ENCODE results near the gene SOS1. TPM values are rescaled to one million over a fixed set of nuclear protein-coding genes. Genes with fewer than 3 reads are reported as not detected.

Gene SOS1
- total and polyA plus RNA-seq, 2 donors (not counting 1 experiment from before 2014, with no cell fraction given) = 24.9 to 27.6 TPM

DNA sequence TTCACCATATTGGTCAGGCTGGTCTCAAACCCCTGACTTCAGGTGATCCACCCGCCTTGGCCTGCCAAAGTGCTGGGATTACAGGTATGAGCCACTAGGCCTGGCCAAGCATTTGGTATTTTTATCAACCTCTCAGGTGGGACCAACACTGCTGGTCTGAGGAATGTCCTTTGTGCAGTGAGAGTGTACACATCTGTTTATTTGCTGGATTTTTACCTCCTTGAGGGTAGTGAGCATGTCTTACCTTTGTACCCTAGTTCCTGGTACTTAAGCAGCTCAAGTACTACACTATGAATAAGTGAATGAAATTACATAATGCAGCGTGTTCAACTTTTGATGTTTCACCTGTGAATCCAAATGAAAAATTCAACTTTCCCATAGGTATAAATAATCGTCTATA lies 29.8 kb downstream of the SOS1 start:
- H3K79me2 ChIP-seq (ENCODE audit: control insufficient read depth, insufficient read depth, low read length) = peaks cover 11% of the 10 kb centered on the region
- H3K4me1 ChIP-seq (ENCODE audit: control insufficient read depth, extremely low read depth, insufficient read depth, low read length) = no peaks in the 10 kb centered on the region
- H3K9me3 ChIP-seq (ENCODE audit: control insufficient read depth, insufficient read depth, low read depth, low read length) = no peaks in the 10 kb centered on the region
- TF ChIP-seq CTCF (conservative IDR thresholded peaks at IDR 0.05 in 1 of 2, IDR thresholded peaks at IDR 0.05 in 1 of 2; ENCODE audit: low read depth in 1 of 2, low read length in 2 of 2) (no peak), EZH2 (IDR thresholded peaks at IDR 0.05; ENCODE audit: low read length, missing control alignments) (no peak)
- H3K4me3 ChIP-seq (replicated peaks in 1 of 4; ENCODE audit: control extremely low read depth in 1 of 4, insufficient read depth in 1 of 4, low read depth in 3 of 4, low read length in 4 of 4) = no peak overlapping the region
- no peaks in the 10 kb centered on the region for H4K20me1 ChIP-seq (ENCODE audit: control insufficient read depth, extremely low read depth, insufficient read depth, low read length)
- no peak overlapping the region for H2AFZ ChIP-seq (ENCODE audit: low read length)
- no peak overlapping the region for H3K9ac ChIP-seq (ENCODE audit: insufficient read depth, low read length)
- H3K36me3 ChIP-seq (ENCODE audit: control insufficient read depth, insufficient read depth, low read length) = no peaks in the 10 kb centered on the region
- no peak overlapping the region for H3K4me2 ChIP-seq (ENCODE audit: extremely low read depth, insufficient read depth, low read length)
- no peak for DNase-seq (ENCODE audit: low read depth in 2 of 2)
- H3K27me3 ChIP-seq (ENCODE audit: control insufficient read depth, insufficient read depth, low read length) = no peaks in the 10 kb centered on the region
- no peak overlapping the region for H3K27ac ChIP-seq (ENCODE audit: insufficient read depth, low read length)

DNA sequence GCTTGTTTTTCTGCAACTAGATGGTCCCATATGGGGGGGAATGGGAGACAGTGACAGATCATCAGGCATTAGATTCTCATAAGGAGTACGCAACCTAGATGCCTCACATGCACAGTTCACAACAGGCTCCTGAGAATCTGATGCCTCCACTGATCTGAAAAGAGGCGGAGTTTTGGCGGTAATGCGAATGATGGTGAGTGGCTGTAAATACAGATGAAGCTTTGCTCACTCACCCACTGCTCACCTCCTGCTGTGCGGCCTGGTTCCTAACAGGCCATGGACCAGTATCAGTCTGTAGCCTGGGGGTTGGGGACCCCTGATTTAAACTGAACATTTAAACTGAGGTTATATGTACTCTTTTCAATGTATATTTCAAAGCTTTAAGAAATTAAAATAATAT lies 40.7 kb downstream of the SOS1 start:
- no peak overlapping the region for H2AFZ ChIP-seq (ENCODE audit: low read length)
- no peak overlapping the region for H3K27ac ChIP-seq (ENCODE audit: insufficient read depth, low read length)
- H3K9ac ChIP-seq (ENCODE audit: insufficient read depth, low read length) = no peak overlapping the region
- no peak overlapping the region for H3K4me2 ChIP-seq (ENCODE audit: extremely low read depth, insufficient read depth, low read length)
- peaks cover 3% of the 10 kb centered on the region for H3K79me2 ChIP-seq (ENCODE audit: control insufficient read depth, insufficient read depth, low read length)
- H3K27me3 ChIP-seq (ENCODE audit: control insufficient read depth, insufficient read depth, low read length) = no peaks in the 10 kb centered on the region
- no peaks in the 10 kb centered on the region for H3K4me1 ChIP-seq (ENCODE audit: control insufficient read depth, extremely low read depth, insufficient read depth, low read length)
- no peaks in the 10 kb centered on the region for H3K36me3 ChIP-seq (ENCODE audit: control insufficient read depth, insufficient read depth, low read length)
- no peaks in the 10 kb centered on the region for H3K9me3 ChIP-seq (ENCODE audit: control insufficient read depth, insufficient read depth, low read depth, low read length)
- TF ChIP-seq CTCF (conservative IDR thresholded peaks at IDR 0.05 in 1 of 2, IDR thresholded peaks at IDR 0.05 in 1 of 2; ENCODE audit: low read depth in 1 of 2, low read length in 2 of 2) = no peak
- TF ChIP-seq EZH2 (IDR thresholded peaks at IDR 0.05; ENCODE audit: low read length, missing control alignments) = no peak
- no peaks in the 10 kb centered on the region for H4K20me1 ChIP-seq (ENCODE audit: control insufficient read depth, extremely low read depth, insufficient read depth, low read length)
- H3K4me3 ChIP-seq (replicated peaks in 1 of 4; ENCODE audit: control extremely low read depth in 1 of 4, insufficient read depth in 1 of 4, low read depth in 3 of 4, low read length in 4 of 4) = no peak overlapping the region
- no peak for DNase-seq (ENCODE audit: low read depth in 2 of 2)

GRCh38 chr2:39069890-39070465 lies 50.9 kb downstream of the SOS1 start:
- TF ChIP-seq CTCF (conservative IDR thresholded peaks at IDR 0.05 in 1 of 2, IDR thresholded peaks at IDR 0.05 in 1 of 2; ENCODE audit: low read depth in 1 of 2, low read length in 2 of 2) (no peak), EZH2 (IDR thresholded peaks at IDR 0.05; ENCODE audit: low read length, missing control alignments) (no peak)
- Histone ChIP-seq H3K9me3 (ENCODE audit: control insufficient read depth, insufficient read depth, low read depth, low read length) (no peaks in the 10 kb centered on the region), H3K4me3 (replicated peaks in 1 of 4; ENCODE audit: control extremely low read depth in 1 of 4, insufficient read depth in 1 of 4, low read depth in 3 of 4, low read length in 4 of 4) (no peak overlapping the region), H3K9ac (ENCODE audit: insufficient read depth, low read length) (no peak overlapping the region), H3K4me1 (ENCODE audit: control insufficient read depth, extremely low read depth, insufficient read depth, low read length) (no peaks in the 10 kb centered on the region), H4K20me1 (ENCODE audit: control insufficient read depth, extremely low read depth, insufficient read depth, low read length) (no peaks in the 10 kb centered on the region), H3K79me2 (ENCODE audit: control insufficient read depth, insufficient read depth, low read length) (peaks cover 2% of the 10 kb centered on the region), H3K27me3 (ENCODE audit: control insufficient read depth, insufficient read depth, low read length) (no peaks in the 10 kb centered on the region), H3K36me3 (ENCODE audit: control insufficient read depth, insufficient read depth, low read length) (no peaks in the 10 kb centered on the region), H3K4me2 (ENCODE audit: extremely low read depth, insufficient read depth, low read length) (no peak overlapping the region), H2AFZ (ENCODE audit: low read length) (no peak overlapping the region), H3K27ac (ENCODE audit: insufficient read depth, low read length) (no peak overlapping the region)
- DNase-seq (ENCODE audit: low read depth in 2 of 2) = no peak

Measured in fibroblast of lung (primary cell).